GM19099 (cell line): ENCODE results near the gene ZSCAN2.
A peak's percentile ranks its signal among the peaks of the same experiment; 100 is the strongest.

ENCODE experiments used
- POLR2A ChIP-seq: IDR thresholded peaks from 3 replicates; pipeline ENCODE4 v1.6.1; 2011; ENCODE audit warnings: low read depth; ENCODE audit not compliant: insufficient read length; ENCODE audit errors: extremely low read depth

Gene ZSCAN2

DNA sequence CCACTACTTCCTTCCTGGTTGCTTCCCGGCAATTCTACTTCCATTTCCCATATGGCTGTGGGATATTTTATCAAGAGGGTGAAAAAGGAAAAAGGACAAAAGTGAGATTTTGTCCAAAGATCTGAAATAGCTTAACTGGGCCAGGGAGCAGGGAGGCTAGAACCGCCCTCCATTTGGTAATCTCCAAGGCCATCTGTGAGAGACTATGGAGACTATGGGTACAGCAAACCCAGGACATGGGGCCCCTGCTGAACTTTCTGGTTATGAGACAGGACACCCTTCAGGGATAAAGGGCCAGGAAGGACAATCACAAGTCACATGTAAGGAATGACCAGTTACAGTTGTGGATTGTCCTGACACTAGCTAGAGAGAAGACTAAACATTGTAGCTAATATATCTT lies 24.3 kb downstream of the ZSCAN2 start:
- no peak for TF ChIP-seq POLR2A

DNA sequence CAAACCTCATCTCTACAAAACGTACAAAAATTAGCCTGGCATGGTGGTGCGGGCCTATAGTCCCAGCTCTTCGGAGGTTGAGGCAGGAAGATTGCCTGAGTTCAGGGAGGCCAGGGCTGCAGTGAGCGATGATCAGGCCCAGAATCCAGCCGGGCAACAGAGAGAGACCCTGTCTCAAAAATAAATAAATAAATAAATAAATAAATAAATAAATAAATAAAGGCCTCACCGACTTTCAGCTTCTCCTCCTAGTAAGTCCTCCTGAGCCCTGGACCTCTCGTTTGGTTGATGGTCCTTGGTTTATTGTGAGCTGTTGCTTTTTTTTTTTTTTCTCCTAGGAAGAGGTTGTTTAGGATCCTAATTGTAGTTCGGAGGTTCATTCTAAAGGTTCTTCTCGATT lies 28.2 kb downstream of the ZSCAN2 start:
- TF ChIP-seq POLR2A: no peak

DNA sequence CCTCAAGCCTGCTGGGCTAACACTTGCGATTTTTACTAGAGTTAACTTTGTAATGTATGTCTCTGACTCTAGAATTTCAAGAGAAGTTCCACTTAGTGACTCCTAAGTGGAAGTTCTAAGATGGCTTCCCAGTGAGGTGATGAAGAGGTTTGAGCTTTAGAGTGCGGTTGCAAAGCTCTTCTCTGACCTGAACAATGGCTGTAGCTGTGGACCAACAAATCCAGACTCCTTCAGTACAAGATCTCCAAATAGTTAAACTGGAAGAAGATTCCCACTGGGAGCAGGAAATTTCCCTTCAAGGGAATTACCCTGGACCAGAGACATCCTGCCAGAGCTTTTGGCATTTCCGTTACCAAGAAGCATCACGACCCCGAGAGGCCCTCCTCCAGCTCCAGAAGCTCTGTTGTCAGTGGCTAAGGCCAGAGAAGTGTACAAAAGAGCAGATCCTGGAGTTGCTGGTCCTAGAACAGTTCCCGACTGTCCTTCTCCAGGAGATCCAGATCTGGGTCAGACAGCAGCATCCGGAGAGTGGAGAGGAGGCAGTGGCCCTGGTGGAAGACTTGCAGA lies 31.0 kb downstream of the ZSCAN2 start:
- no peak for TF ChIP-seq POLR2A

DNA sequence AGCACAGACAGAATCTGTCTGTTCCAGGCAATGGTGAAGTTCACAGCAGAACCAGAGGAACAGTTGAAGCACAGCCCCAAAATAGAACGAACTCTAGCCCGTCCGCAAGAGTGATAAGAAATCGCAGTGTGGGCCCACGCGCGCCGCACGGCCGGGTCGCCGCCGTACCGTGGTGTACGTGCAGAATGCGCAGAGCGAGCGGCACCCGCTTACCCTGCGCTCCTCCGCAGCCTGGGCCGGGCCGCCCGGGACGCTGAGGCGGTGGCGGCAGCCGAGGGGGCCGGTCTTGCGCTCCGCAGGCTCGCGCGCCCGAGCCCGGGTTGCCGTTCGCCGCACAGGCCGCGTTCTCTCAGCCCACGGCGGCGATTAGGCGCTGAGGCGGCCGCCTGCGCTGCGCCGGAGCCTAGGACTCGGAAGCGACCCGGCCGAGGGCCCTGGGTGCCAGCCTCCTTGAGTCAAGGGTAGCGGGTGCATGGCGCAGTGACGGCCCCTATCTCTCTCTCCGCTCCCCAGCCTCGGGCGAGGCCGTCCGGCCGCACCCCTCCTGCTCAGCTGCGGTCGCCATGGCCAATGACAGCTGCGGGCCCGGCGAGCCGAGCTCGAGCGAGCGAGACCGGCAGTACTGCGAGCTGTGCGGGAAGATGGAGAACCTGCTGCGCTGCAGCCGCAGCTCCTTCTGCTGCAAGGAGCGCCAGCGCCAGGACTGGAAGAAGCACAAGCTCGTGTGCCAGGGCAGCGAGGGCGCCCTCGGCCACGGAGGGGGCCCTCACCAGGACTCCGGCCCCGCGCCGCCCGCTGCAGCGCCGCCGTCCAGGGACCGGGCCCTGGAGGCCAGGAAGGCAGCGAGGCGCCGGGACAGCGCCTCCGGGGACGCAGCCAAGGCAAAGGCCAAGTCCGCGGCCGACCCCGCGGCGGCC lies 32.8 kb downstream of the ZSCAN2 start:
- TF ChIP-seq POLR2A: peak; percentile 30

DNA sequence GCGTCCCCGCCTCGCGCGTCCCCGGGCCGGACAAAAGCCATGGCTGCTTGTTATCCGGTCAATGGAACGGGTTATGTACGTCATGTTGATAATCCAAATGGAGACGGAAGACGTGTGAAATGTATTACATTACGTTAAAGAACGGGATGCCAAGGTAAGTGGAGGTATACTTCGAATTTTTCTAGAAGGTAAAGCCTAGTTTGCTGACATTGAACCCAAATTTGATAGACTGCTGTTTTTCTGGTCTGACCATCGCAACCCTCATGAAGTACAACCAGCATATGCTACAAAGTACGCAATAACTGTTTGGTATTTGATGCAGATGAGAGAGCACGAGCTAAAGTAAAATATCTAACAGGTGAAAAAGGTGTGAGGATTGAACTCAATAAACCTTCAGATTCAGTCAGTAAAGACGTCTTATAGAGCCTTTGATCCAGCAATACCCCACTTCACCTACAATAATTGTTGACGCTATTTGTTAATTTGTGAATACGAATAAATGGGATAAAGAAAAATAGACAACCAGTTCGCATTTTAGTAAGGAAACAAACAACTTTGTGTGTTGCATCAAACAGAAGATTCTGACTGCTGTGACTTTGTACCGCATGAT lies 33.5 kb downstream of the ZSCAN2 start:
- no peak for TF ChIP-seq POLR2A

DNA sequence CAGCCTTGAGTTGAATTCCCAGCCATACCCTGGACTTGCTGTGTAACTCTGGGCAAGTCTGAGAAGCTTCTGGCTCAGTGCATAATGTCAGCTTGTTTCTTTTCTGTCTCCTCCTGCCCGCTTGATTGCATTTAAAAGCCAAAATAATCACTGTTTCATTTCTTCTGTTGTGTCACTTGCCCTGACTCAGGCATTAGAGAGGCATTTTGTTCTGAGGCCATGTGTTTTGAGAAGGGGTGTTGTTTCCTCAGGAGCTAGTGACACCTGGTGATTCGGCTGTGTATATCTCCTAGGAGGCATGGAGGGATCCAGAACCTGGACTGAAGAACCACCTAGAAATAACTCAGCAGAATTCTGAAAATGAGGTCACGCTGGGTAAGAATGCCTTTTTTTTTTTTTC lies 37.3 kb downstream of the ZSCAN2 start:
- no peak for TF ChIP-seq POLR2A

DNA sequence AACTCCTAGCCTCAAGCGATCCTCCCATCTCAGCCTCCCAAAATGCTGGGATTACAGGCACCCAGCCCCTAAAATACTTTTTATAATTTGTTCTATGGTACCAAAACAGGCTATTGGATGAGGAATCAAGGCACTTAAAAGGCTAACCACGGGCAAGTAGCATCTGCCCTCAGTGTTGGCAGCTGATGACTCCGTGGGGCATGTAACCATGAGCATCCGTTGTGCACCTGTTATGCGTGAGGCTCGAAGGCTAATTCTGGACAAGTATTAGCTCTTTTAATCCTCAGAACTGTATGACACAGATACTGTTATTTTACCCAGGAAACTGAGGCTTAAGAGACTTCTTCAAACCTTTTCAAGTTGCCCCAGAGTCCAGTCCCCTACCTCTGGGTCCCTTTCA lies 43.0 kb downstream of the ZSCAN2 start:
- TF ChIP-seq POLR2A: no peak

DNA sequence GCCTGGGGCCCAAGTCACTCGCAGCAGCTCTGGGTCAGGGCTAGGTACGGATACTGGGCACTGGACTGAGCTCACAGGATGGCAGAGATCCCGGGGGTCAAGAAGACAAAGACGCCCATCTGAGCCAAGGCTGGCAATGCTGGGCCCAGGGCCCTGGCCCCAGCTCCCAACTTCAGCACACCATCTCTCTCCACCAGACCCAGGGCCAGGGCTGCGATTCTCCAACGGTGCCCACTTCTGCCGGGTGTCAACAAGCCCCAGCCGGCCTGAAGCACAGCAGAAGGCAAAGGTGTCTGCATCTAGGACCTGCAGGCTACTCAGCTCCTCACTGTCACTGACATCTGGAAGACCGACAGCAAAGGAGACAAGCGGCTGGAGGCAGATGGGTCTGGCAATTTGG lies 44.7 kb downstream of the ZSCAN2 start:
- no peak for TF ChIP-seq POLR2A

DNA sequence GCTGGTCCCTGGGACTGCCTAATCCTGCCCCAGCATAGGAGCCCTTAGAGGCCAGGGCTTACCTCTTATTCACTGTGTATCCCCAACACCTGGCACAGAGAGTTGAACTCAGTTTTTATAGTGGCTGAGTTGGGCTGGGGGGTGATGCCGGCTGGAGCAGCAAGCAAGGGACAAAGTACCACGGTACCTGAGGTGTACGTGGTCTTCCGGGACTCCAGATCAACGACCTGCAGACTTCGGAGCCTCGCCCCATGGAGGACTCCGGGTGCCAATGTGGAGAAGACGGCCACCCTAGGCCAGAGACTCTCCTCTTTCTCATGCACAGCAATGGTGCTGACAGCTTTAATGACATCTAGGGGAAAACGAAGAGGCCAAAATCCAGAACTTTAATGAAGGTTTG lies 45.2 kb downstream of the ZSCAN2 start:
- TF ChIP-seq POLR2A: no peak

DNA sequence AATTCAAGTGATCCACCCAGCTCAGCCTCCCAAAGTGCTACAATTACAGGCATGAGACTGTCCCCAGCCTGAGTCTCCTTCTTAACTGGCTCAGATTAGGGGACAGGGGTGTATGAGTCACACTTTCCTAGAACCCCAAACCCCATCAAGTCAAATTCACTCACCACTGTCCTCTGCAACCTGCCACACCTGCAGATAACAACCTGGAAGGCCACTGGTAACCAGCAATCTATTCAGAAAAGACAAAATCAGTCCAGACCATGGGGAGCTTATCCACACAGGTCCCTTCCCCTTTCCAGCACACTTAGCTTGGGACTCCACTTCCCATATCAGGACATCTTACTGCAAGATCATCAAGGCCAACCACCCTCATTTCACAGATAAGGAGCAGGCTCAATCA lies 46.9 kb downstream of the ZSCAN2 start:
- no peak for TF ChIP-seq POLR2A

DNA sequence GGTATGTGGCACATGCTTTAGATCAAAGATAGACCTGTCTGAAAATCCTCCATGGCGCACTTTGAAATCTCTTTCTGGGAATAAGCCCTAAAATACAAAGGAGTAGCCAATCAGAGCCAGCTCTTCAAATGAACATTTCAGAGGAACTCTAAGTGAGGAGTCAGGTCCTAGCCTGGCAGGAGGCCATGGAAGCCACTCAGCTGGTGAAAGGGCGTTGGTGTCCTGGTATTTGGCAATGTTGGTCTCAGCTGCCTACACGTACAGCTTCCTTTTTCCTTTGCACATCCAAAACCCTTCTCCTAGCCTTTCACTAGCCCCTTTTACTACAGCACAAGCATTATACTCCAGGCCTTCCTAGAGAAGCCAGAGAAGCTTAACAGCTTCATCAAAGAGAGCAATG lies 47.7 kb downstream of the ZSCAN2 start:
- TF ChIP-seq POLR2A: no peak

DNA sequence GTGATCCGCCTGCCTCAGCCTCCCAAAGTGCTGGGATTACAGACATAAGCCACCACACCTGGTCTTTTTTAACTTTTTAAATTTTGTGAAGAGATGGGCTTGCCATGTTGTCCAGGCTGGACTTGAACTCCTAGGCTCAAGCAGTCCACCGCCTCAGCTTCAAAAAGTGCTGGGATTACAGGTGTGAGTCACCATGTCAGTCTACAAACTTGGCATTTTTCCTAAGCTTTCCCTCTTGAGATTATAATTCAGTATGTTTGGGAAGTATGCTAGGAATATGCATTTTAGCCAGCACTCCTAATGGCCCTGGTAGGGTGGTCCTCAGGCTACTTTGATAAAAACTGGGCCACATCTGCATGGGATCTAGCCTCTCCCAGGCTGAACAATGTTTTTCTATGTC lies 48.9 kb downstream of the ZSCAN2 start:
- no peak for TF ChIP-seq POLR2A

DNA sequence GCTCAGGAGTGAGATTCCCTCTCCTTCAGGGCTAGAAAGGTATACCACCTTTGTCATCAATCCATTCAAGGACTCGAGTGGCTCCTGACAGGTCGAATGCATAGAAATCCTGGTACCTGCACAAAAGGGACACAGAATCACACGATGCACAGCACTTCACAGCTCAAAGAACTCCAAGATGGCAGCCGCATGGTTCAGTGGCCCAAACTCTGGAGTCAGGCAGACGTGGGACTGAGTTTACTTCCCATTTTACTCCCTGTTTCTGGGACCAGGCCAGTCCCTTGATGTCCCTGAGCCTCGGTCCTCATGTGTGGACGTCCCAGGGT lies 52.7 kb downstream of the ZSCAN2 start:
- no peak for TF ChIP-seq POLR2A

DNA sequence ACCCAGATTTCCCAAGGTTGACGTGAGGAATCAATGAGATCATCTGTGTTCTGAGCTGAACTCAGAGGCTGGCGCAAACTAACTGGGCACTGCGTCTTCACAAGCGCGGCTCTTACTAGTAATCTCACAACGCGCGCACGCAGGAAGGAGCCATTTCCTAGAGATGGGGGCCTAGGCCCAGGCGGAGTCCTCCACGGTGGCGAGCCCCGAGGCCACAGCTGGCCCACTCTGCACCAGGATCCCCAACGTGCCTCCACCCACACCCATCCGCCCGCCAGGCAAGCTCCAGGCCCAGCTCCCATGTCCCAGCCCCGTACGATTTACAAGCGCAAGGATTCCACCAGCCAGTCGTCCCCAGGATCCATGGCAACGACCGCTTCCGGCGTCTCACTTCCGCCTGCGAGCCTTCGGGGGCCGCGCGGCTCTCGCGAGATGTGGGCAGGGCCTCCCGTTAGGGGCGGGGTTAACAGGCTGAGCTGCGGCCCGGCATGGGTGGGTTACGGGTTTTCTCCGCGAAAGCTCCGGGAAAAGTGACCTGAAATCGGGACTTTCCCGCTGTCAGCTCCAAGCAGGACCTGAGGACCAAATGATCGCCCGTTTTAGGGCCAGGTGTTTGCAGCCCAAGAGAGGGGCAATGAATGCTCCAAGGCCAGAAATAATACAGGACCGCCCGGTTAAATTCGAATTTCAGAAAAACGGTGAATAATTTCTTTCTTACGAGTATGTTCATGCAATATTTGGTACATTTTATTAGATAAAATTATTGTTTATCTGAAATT lies 53.3 kb downstream of the ZSCAN2 start, which contains the start of gene WDR73:
Gene WDR73, minus strand, starts transcription at position 374 of the 779 bp plus-strand sequence. Its CDS starts 9 bp downstream, at position 365.
- peak; percentile 70 for TF ChIP-seq POLR2A

DNA sequence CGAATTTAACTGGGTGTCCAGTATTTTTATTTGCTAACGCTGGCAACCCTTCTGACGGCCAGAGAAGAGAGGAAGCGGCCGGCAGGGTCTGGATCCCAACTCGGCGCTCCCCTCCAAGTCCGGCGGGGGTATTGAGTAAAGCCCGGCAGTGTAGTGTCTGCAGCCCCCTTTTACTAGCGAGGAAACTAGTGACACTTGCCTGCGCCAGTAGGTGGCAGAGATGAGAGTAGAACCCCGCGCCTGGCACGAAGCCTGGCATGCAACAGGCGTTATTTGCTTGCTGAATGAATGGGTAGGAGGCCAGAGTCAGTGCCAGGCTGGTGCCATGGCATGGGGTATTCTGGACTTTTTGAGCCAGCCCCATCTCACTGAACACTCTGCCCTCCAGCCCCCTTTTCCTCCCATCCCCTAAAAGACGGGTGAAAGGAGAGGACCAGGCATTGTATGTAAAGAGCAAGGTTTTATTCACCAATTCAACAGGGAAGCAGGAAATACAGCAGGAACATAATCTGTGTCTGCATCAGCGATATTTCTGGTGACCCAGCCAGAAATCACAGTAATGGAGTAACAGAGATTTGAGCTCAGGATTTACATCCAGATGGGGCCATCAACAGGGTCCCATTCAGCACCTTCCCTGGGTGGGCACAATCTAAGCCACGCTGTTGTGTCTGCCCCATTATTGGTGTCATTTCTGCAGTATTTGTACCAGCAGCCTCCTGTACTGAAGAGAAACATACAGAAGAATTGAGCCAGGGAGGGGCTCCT lies 54.1 kb downstream of the ZSCAN2 start:
- TF ChIP-seq POLR2A: no peak

DNA sequence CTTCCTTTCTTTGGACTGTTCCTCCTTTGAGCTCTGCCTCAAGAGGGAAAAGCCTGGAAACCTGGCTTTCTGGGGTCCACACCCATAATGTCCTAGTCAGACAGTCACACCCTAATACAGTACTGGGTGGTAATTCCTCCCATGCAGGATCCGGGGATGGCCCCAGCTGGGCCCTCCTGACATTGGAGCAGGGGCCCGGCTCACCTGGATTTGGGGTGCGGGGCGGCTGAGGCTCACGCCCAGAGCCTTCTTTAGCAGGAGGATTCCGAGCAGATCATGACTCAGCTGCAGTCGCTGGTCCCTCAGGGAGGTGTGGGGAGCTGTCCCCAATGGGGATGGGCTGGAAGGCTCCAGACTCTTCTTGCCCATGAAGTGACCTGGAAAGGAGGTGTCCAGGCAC lies 56.2 kb downstream of the ZSCAN2 start:
- TF ChIP-seq POLR2A: no peak

DNA sequence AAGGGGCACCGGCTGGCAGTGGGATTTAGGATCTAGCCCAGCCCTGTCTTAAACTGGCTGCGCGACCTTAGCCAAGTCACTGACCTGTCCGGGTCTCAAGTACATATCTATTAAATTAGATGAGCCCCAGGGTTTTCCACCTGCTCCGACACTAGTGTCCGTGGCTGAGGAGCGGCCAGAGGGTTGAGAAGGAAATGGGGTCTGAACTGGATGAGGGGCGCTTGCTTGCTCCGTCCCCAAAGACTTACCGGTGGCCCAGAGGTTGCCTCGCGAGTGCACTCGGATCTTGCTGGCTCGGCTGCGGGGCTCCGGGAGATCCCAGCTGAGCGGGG lies 56.9 kb downstream of the ZSCAN2 start:
- TF ChIP-seq POLR2A: no peak
